ENCODE data around the gene EMC7. TPM values are rescaled to one million over a fixed set of nuclear protein-coding genes. Genes with fewer than 3 reads are reported as not detected.

Gene EMC7
- total and polyA plus RNA-seq, 9 donors: 27.4 to 118 (median 41.5) TPM

GRCh38 chr15:34099914-34100313 is 1.7 kb downstream of the EMC7 start:
- no peaks in the 10 kb centered on the region for H3K36me3 ChIP-seq
- intact Hi-C loops (cut with DNase I): loop anchor here in 1 of 4 donors (5.0 kb wide), 1 partner anchor 127 kb away; the partner anchor contains the start of gene EMC4
- no peaks in the 10 kb centered on the region for H3K9me3 ChIP-seq
- TF ChIP-seq EP300 (IDR thresholded peaks at IDR 0.05) (no peak), CTCF (IDR thresholded peaks at IDR 0.05) (no peak), POLR2A (IDR thresholded peaks at IDR 0.05) (no peak)
- no peaks in the 10 kb centered on the region for H3K27me3 ChIP-seq
- no peak overlapping the region for H3K27ac ChIP-seq
- no peak overlapping the region for H3K4me3 ChIP-seq
- no peak for DNase-seq
- WGBS, 3 donors: 90 to 97% (median 94%) methylated on average over 5 of the region's 5 CpGs
- H3K4me1 ChIP-seq (ENCODE audit: insufficient read depth): peaks cover 2% of the 10 kb centered on the region

- Histone ChIP-seq H3K9me3 (no peaks in the 10 kb centered on the region), H3K4me3 (no peak overlapping the region), H3K27me3 (no peaks in the 10 kb centered on the region), H3K27ac (no peak overlapping the region), H3K36me3 (no peaks in the 10 kb centered on the region), H3K4me1 (ENCODE audit: insufficient read depth) (no peaks in the 10 kb centered on the region)
- no peak for TF ChIP-seq POLR2A (IDR thresholded peaks at IDR 0.05)
- no peak for TF ChIP-seq EP300 (IDR thresholded peaks at IDR 0.05)
- WGBS, 3 donors: 74 to 77% (median 75%) methylated on average over 2 of the region's 2 CpGs
- intact Hi-C loops (cut with DNase I): no loop called here
- DNase-seq: no peak
These were observed 15.9 kb downstream of the EMC7 start for GRCh38 chr15:34085746-34086145.

- DNase-seq: no peak
- H3K27ac ChIP-seq: no peak overlapping the region
- intact Hi-C loops (cut with DNase I): no loop called here
These were observed 17.6 kb downstream of the EMC7 start for GRCh38 chr15:34084086-34084485.

DNA sequence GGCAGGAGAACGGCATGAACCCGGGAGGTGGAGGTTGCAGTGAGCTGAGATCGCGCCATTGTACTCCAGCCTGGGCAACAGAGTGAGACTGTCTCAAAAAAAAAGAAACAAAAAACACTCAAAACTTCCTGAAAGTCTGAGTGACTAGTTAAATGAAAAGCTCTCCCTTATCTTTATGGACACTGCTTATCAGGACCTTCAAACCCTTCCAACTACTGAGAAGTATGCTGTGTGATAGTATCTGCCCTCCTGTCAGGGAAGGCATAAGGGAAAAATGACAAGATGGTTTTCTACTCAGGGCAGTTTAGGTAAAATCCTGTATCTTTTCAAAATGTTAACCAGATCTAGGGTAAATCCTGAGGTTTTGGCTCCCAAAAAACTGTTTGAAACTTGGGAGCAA is 21.8 kb downstream of the EMC7 start:
- no peak overlapping the region for H3K4me3 ChIP-seq
- TF ChIP-seq POLR2A (IDR thresholded peaks at IDR 0.05) (no peak), EP300 (IDR thresholded peaks at IDR 0.05) (no peak), CTCF (IDR thresholded peaks at IDR 0.05) (no peak)
- H3K4me1 ChIP-seq (ENCODE audit: insufficient read depth): no peaks in the 10 kb centered on the region
- H3K9me3 ChIP-seq: no peaks in the 10 kb centered on the region
- DNase-seq: no peak
- H3K36me3 ChIP-seq: no peaks in the 10 kb centered on the region
- intact Hi-C loops (cut with DNase I): no loop called here
- no peak overlapping the region for H3K27ac ChIP-seq
- H3K27me3 ChIP-seq: no peaks in the 10 kb centered on the region
- WGBS, 3 donors: 92 to 96% (median 94%) methylated on average over 4 of the region's 4 CpGs

More at GRCh38 chr15:34084086-34084485, 17.6 kb downstream of the EMC7 start:
- WGBS, 3 donors: 45 to 59% (median 45%) methylated on average over 7 of the region's 7 CpGs
- no peaks in the 10 kb centered on the region for H3K36me3 ChIP-seq
- no peak overlapping the region for H3K4me3 ChIP-seq
- no peaks in the 10 kb centered on the region for H3K9me3 ChIP-seq
- no peak for TF ChIP-seq POLR2A (IDR thresholded peaks at IDR 0.05)
- no peak for TF ChIP-seq EP300 (IDR thresholded peaks at IDR 0.05)
- no peak for TF ChIP-seq CTCF (IDR thresholded peaks at IDR 0.05)
- H3K27me3 ChIP-seq: no peaks in the 10 kb centered on the region
- H3K4me1 ChIP-seq (ENCODE audit: insufficient read depth): no peaks in the 10 kb centered on the region

GRCh38 chr15:34078900-34079299 is 22.8 kb downstream of the EMC7 start:
- no peaks in the 10 kb centered on the region for H3K9me3 ChIP-seq
- intact Hi-C loops (cut with DNase I): no loop called here
- H3K27me3 ChIP-seq: no peaks in the 10 kb centered on the region
- no peaks in the 10 kb centered on the region for H3K4me1 ChIP-seq (ENCODE audit: insufficient read depth)
- no peak overlapping the region for H3K27ac ChIP-seq
- no peak overlapping the region for H3K4me3 ChIP-seq
- TF ChIP-seq EP300 (IDR thresholded peaks at IDR 0.05) (no peak), CTCF (IDR thresholded peaks at IDR 0.05) (no peak), POLR2A (IDR thresholded peaks at IDR 0.05) (no peak)
- no peaks in the 10 kb centered on the region for H3K36me3 ChIP-seq
- WGBS, 3 donors: 77 to 82% (median 79%) methylated on average over 3 of the region's 3 CpGs
- DNase-seq: no peak
